GM18502 (cell line): ENCODE data around the gene AKAP5.
"Not testable (repeated sequence)": the region's sequence is repeated elsewhere in the genome, so short reads cannot be mapped to it uniquely, and the experiment has no call there.

Experiments used
- ATAC-seq: cut with Tn5 transposase; IDR thresholded peaks from one replicate; pipeline ENCODE4 v1.9.1; 2021; ENCODE audit warnings: mild to moderate bottlenecking; ENCODE audit not compliant: unreplicated experiment, poor library complexity

Gene AKAP5

GRCh38 chr14:64501411-64502171, 36.3 kb downstream of the AKAP5 start:
- no peak for ATAC-seq

DNA sequence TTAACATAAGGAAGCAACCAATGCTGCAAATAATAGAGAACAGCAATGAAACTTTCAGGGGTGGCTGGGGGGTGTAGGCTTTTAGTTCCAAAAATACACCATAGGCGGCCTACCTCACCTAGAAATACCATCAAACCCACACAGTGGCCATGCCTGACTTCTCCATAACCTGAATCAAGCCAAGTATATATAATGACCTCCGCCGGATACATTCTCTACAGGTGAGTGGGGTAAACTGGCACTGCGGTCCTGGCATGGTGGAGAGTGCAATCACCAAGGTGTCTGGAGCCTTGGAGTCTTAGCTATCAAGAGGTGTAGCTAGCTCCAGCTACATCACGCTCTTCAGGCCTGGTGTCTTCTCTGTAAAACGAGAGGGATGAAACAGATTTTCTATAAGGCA, 37.2 kb downstream of the AKAP5 start:
- no peak for ATAC-seq

DNA sequence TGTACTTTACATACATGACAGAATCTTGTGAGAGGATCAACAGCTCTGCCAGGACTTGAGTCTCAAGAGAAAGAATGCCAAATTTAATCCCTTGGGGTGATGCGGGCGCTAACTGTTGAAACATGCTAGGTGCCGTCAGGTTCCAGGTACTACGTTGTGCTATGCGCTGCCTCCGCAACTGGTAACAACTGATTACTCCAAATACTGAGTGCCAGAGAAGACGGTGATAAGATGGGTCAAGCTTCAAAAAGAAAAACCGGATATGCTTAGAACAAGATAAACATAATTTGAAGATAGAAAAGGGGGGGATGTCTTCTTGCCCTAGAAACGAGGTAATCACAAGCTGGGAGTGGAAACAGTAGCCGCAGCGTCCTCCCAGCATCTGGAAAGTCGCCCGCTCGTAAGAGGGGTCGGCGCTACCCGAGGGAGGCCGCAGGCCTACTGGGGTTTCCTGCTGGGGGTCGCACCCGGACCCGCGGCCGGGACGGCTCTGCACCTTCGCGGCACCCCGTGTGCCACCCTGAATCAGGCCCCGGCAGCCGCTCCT, 37.7 kb downstream of the AKAP5 start:
- ATAC-seq = no peak

GRCh38 chr14:64503434-64504309, 38.4 kb downstream of the AKAP5 start, which contains the start of gene ZBTB25:
ZBTB25 (minus strand) TSS chr14:64503838; CDS start chr14:64490533, 13,305 bp downstream.
- peak; percentile 64 for ATAC-seq

DNA sequence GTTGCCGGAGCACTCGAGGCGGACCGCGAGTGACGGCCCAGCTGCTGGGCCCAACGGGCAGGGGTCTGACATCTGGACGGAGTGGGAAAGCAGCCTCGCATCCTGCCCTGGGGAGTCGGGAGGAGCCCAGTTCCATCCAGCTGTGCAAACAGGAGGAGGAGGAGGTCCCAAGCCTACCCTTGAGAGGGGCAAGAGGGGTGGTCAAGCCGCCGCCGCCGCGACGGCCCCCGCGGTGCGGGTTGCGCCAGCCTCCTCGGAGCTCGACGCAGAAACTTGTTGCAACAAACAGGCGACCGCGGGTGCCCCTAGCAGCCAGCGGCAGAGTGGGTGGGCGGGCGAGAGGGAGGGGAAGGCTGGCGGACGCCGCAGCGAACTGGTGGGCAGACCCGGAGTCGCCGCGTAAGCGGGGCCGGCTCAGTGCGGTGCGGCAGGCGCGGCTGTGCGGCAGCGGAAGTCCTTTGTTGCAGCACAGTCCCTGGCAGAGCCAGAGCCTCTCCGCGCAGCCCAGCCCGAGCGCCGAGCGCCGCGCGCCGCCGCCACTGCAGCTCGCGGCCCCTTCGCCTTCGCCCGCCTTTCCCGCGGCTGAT, 39.1 kb downstream of the AKAP5 start, which contains the start of gene ZBTB1:
Gene ZBTB1 (plus strand): TSS at position 461 of the 587 bp plus-strand sequence. CDS start 16,735 bp downstream, outside the sequence.
- ATAC-seq = peak; percentile 17

- ATAC-seq = peak; percentile 31
Measured at GRCh38 chr14:64504897-64505794, 39.8 kb downstream of the AKAP5 start.

- no peak for ATAC-seq
Measured at GRCh38 chr14:64506721-64507120, 41.4 kb downstream of the AKAP5 start.

DNA sequence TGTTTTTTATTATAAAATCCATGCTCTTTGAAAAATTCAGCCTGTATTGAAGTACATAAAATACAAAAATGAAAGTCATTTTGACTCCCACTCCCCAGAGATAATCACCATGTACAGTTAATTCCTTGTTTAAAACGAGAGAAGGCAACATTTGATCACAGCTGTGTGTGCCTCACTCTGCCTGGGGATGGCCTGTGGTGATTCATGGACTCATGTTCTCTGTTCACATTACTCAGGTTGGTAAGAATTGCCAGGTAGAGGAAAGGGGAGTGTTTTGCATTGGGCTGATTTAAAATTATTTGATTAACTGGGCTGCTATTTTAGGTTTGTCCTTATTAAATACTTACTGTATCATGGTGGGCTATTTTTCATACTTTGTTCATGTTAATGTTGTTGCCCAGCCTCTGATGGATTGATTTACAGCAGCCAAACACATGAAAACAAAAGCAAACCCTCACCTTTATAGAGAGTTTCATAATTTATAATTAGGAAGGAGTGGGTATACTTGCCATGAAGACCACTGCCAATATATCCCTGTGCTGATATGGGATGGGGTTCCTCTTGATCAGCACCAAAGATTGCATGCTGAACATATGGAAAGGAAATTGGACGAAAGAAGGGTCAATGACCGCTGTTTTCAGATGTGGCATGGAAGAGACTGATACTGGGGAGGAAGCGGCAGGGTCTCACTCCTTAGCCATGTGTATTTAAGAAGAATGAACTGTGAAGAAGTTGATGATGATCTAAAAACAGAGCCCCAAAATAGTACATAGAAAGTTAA, 42.3 kb downstream of the AKAP5 start:
- no peak for ATAC-seq

DNA sequence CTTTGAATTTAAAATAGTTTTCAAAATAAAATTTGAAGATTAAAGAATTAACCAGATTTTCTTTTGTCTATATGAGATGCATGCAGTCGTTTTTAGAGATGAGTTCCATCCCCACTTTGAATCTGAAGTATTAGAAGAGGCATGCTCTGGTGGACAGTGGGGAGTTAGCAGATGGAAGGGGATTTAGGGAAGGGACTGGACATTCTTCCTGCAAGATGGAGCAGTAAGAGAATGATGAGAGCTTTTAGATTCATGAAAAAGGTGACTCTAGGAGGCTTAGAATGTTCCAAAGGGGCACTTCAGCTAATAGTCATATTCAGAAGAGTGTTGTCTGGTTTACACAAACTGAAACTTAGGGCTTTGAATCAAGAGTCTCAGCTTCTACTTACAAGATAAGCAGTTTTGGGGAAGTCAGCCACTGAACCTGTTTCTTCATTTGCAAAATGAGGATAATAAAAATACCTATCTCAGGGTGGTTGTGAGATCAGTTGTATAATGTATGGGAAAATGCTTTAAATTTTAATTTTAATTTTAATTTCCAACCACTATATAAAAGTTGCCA, 43.0 kb downstream of the AKAP5 start:
- no peak for ATAC-seq

- ATAC-seq = no peak
Measured at GRCh38 chr14:64509036-64509435, 43.7 kb downstream of the AKAP5 start.

DNA sequence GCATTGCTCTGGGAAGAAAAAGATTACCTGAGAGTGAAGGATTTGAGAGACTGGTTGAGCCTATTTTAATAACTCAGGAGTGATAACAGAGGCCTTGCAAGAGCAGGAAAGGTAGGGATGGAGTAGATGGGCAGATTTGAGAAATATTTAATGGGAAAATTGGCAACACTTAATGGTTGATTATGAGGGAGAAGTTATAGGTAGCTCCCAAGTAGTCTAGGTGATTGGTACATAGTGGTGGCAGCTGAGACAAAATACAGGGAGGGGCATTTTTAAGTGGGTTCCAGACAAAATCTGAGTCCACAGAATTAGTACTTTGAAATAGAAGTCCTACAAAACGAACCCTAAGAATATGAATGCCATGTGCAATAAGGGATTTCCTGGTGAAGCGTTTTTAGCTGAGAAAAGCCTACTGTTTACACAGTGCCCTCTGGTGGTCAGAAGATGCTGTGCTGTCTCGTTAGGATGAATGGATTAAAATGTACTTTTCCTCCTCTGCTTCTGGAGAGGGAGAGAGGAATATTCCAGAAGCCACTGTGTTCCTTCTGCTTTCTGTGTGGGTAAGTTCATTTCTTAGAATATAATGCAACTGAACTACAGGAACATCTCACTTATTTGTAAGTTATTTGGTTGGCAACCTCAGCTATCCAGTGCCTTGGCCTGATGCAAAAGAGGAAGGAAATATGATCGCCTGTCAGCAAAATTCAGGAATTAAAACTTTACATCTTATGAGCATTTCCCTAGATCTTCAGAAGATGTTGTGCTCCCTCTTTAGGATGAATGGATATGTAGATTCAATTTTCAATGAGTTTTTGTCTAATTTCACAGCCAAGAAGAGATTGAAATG, 45.7 kb downstream of the AKAP5 start:
- ATAC-seq = no peak

- no peak for ATAC-seq
Measured at GRCh38 chr14:64513271-64513670, 48.0 kb downstream of the AKAP5 start.

- no peak for ATAC-seq
Measured at GRCh38 chr14:64515053-64515452, 49.8 kb downstream of the AKAP5 start.

DNA sequence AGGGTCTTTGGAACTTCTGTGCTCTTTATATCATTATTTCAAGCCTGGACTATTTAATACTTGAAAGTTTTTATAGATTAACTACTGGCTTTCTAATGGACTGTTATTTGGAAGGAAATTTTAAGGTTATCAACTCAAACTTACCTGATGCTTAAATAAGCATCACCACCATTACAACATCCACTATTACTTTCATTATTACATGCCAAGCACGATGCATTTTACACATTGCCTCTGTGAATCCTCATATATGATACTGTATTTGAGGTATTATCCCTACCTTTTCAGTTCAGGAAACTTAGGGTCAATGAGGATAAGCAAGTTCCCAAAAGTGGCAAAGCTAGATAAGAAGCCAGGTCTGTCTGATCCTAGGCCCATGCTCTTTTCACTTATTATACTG, 51.7 kb downstream of the AKAP5 start:
- no peak for ATAC-seq

- ATAC-seq = not testable (repeated sequence)
Measured at GRCh38 chr14:64517667-64518066, 52.4 kb downstream of the AKAP5 start.

- ATAC-seq = no peak
Measured at GRCh38 chr14:64518229-64518628, 52.9 kb downstream of the AKAP5 start.

DNA sequence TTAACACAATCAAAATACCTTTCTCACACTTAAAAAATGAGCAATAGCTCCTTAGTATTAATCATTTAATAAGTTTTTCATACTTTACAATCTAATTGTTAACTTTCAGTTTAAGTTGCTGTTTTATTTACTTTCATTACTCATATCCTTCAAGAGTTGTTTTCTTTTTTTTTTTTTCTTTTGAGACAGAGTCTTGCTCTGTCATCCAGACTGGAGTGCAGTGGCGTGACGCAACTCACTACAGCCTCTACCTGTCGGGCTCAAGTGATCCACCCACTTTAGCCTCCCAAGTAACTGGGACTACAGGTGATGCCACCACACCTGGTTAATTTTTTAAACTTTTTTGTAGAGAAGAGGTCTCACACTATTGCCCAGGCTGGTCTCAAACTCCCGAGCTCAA, 55.4 kb downstream of the AKAP5 start:
- no peak for ATAC-seq
